AG04449 (cell line): ENCODE results near the gene CRMP1.

ENCODE experiments used
- CTCF ChIA-PET: fragments of 350-600 bp; formaldehyde crosslinking; extraction: SDS; loops from one replicate; lab custom pipeline; 2021; ENCODE audit warnings: antibody characterized with exemption; lab: Yijun Ruan, JAX
- POLR2A ChIA-PET: fragments of 400-600, 350-600 bp; formaldehyde crosslinking; extraction: SDS; loops from one replicate; lab custom pipeline; 2020; ENCODE audit warnings: antibody characterized with exemption, inconsistent platforms; lab: Yijun Ruan, JAX
- DNase-seq: peaks from one replicate; pipeline ENCODE4 v3.0.0-alpha.2; 2010; ENCODE audit warnings: low read depth, low spot score
- H3K4me3 ChIP-seq: 2 replicates; pipeline ENCODE4 v1.5.1; 2011; ENCODE audit warnings: low read depth, mild to moderate bottlenecking, control low read depth, low read length
- TF ChIP-seq, protein P1 (sequence below): IDR thresholded peaks from one replicate; pipeline ENCODE4 v1.5.1; 2011; ENCODE audit warnings: mild to moderate bottlenecking, moderate library complexity, low read length, control low read depth, inconsistent platforms; ENCODE audit not compliant: insufficient read depth; ENCODE audit errors: missing control alignments

CRMP1 gene

DNA sequence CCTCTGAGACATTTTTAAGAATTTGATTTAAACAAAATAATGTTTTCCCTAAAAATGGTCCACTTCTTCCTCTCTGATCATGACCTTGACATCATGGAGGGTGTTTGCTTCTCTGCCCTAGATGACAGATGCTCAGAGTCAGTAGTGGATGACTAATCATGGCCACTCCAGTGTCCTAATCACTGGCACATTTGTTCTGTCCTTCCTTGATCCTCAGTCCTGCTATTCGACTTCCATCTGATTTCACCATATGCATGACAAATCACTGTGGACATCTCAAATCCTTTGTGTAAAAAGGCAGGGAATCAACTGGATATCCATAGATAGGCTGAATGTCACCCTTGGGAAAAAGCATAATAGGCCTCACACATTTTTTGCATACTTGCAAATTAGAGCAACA is 9.0 kb downstream of the CRMP1 start:
- TF ChIP-seq, protein P1, sequence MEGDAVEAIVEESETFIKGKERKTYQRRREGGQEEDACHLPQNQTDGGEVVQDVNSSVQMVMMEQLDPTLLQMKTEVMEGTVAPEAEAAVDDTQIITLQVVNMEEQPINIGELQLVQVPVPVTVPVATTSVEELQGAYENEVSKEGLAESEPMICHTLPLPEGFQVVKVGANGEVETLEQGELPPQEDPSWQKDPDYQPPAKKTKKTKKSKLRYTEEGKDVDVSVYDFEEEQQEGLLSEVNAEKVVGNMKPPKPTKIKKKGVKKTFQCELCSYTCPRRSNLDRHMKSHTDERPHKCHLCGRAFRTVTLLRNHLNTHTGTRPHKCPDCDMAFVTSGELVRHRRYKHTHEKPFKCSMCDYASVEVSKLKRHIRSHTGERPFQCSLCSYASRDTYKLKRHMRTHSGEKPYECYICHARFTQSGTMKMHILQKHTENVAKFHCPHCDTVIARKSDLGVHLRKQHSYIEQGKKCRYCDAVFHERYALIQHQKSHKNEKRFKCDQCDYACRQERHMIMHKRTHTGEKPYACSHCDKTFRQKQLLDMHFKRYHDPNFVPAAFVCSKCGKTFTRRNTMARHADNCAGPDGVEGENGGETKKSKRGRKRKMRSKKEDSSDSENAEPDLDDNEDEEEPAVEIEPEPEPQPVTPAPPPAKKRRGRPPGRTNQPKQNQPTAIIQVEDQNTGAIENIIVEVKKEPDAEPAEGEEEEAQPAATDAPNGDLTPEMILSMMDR = no peak
- POLR2A ChIA-PET = no interaction called here
- no peak for DNase-seq
- CTCF ChIA-PET = no interaction called here
- no peak overlapping the region for H3K4me3 ChIP-seq

DNA sequence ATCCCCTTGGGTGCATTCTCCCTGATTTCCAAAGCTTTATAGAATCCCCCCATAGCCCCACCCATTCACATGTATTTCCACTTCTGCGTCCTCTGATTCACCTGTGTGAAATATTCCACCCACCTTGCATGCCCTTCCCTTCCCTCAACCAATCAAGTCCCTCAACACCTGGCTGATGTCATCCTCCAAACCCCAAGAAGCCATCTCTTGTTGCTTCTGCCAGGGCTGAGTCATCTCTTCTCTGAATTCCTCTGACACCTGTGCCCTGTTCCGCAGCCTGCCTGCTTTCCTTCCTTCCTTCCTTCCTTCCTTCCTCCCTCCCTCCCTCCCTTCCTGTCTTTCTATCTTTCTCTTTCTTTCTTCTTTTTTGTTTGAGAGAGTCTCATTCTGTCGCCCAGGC is 9.9 kb downstream of the CRMP1 start:
- ChIA-PET POLR2A (no interaction called here), CTCF (no interaction called here)
- TF ChIP-seq, protein P1 = no peak
- no peak overlapping the region for H3K4me3 ChIP-seq
- no peak for DNase-seq

DNA sequence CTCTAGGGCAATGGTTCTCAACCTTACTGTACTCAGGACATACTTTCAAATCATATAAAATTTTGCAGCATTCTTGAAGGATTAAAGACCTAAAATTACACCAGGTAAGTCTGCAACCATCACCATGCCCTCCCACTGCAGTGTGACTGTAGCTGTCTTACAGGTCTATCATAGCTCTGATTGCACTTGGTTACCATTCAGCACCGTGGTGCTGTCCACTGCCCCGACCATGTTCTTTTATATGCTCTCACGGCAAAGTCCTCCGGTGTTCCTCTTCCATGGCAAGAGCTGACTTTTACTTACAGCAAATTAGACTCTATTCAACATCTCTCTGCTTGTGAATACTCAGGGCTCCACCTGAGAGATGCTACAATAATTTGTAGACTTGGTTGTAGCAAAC is 11.5 kb downstream of the CRMP1 start:
- ChIA-PET POLR2A (no interaction called here), CTCF (no interaction called here)
- no peak for DNase-seq
- H3K4me3 ChIP-seq = no peak overlapping the region
- TF ChIP-seq, protein P1 = no peak

DNA sequence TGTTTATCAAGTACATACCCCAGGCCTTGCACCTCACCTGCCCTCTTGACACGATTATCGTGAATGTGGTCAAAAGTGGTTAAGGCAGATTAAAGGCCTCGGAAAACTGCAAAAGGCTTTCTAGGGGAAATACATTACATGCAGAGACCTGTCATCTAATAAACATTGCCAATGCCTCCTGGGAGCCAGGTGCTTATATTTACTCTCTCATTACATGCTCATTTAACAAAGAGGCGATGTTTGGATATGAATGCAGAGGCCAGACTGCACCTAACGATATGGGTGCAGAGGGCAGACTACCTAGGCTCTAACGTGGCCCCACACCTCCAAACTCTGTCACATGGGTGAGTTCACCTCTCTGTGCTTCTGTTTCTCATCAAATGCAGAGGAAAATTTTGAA is 14.5 kb downstream of the CRMP1 start:
- TF ChIP-seq, protein P1 = no peak
- ChIA-PET CTCF (no interaction called here), POLR2A (no interaction called here)
- H3K4me3 ChIP-seq = no peak overlapping the region
- DNase-seq = no peak

DNA sequence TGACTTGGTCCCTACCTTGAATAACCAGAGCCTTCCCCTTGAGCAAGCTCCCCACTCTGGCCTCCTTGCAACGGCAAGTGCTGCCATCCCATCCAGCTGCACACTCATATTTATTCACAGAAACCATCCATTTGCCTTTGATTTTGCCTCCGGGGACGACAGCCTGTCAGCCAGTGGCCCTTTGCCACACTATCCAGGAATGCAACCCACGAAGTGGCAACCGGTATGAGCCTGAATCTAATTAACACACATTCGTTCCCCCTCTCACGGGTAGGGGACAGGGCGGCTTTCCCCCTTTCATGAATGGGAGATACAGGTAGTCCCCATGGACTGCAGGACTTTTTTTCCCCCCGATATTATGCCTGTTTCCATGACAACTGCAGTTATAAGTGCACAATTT is 15.5 kb downstream of the CRMP1 start:
- ChIA-PET POLR2A (no interaction called here), CTCF (no interaction called here)
- no peak for DNase-seq
- no peak overlapping the region for H3K4me3 ChIP-seq
- TF ChIP-seq, protein P1 = no peak

DNA sequence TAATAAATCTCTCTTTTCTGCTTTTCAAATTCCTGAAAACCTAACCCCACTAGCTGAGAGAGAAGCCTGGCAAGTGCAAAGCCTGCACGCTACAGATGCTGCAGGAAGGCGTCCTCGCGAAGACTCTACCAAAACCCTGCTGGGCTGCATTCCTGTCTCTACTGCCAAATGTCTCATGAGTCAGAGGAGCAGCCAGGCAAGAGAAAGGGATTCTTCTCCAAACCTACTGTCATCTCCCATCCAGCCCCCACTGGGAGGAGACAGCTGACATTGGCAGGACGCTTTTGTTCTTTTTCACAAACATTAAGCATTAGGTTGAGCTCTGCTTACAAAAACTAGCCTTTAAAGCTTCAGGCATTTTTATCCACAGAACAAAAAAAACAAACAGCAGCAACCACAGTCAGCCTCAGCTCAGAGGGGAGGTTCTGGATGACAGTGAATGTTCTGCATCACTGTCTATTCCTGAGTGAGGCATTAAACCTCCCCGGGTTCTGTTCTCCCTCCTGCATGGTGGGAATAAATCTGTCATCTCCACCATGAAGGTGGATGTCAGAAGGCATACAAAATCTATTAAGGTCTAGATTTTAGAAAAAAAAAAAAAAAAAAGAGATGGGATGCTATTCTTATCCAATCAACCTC is 18.0 kb downstream of the CRMP1 start:
- ChIA-PET POLR2A (interaction anchor here (0.7 kb wide), 1 partner anchor 1400 kb away, joined by 4 read pairs; no protein-coding TSS in a partner anchor), CTCF (no interaction called here)
- H3K4me3 ChIP-seq = no peak overlapping the region
- TF ChIP-seq, protein P1 = no peak
- DNase-seq = peak; percentile 2
